Cerebellar nuclear complex (tissue), 1 donor: ENCODE results near the gene TMUB2.
"Not testable (repeated sequence)": the region's sequence is repeated elsewhere in the genome, so short reads cannot be mapped to it uniquely, and the experiment has no call there.

Source experiments
- DNase-seq, 2 experiments: peaks; one replicate each; lab custom pipeline; 2025; lab: John Stamatoyannopoulos, UW

Gene TMUB2

DNA sequence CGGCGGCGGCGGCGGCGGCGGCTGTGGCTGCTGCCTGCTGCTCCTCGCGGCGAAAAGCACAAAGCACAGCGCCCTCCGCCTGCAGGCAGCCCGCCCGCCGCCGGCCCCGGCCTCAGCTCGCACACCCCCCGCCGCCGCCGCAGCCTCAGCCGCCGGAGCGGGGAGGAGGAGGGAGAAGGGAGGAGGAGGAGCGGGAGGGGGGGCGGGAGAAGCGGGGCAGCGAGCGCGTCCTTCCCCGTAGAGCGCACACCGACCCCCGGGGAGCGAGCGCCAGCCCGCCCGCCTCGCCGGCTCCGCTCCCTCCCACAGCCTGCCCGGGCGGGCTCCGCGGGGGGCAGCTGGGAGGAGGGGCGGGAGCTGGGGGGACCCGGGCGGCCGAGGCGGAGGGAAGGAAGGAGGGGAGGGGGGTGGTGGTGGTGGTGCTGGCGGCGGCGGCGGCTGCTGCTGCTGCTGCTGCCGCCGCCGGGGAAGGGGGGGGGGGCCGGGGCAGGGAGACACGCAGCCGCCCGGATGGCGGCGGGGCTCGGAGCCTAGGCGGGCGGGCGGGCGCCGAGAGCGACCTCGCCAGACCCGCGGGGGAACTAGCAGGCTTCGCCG lies 32.9 kb downstream of the TMUB2 start, which contains the start of gene UBTF:
Gene UBTF, minus strand, starts transcription at position 60 of the 597 bp plus-strand sequence. CDS start 1,446 bp downstream, outside the sequence.
- no peak for DNase-seq

DNA sequence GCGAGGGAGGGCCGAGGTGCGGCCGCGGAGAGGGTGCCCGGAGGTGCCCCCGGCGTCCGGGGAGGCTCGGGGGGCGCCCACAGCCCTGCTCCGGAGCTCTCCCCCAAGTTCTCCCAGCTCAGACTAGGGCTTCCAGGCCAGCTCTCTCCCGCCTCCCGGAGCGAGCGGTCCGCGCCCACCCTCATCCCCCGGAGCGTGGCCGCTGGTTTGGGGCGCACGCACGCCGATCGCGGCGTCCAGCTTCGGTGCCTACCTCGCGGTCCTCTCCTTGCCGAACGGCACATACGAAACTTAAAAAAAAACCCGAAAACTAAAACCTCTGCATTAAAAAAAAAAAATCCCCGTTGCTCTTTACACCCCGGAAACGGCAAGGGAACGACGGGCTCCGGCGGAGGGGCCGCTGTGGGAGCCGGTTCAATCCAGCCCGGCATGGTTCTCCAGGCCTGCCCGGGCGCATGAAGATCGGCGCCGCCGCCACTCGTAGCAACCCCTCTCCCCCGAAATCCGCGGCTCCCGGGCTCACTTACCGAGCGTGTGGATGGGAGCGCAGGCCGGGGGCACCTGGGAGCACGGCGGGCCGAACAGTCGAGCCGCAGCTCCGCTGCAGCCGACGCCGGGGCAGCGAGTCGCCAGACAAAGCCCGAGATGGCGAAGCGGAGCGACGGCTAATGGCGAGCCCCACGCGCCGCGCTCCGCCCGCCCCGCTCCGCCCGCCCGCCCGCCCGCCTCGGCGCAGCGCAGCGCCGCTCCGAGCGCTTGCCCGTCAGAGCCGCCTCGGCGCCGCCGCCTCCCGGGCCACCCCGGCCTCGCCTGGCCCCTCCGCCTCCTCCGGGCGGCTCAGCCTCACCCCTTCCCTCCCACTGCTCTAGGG lies 33.7 kb downstream of the TMUB2 start:
- DNase-seq, result no peak

DNA sequence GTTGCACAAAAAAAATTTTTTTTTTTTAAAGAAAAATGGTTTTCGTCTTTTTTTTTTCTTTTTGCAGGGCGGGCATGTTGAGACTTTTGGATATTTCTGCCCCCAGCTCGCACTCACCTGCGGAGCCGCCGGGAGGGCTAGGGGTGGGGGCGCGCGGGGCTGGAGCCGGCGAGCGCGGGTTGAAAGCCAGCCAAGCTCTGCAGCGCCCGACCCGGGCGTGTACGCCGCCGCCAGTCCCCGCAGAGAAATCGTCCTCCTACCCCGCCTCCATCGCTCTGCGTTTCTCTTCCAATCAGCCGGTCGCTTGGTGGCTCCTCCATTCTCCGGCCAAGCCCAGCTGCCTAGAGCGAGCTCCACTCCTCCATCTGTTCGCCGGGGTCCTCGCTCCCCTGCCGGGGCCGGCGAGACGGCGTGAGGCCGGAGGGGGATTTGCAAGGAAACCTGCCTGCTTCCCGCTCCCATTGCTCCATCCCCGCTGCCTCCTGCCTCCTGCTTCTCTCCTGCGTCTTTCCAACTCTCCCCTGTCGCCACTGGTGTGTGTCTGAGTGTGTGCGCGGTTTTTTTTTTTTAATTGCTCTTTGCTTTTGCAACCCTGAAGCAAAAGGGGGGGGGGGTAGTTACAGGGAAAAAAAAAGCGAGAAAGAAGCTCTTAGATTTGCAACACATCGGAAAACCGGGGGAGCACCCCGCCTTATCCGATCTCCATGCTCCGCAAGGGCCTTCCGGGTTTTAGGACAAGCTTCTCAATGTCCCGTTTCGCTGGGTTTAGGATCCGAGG lies 34.5 kb downstream of the TMUB2 start:
- peak in 1 of 2 experiments; percentile 62 for DNase-seq

GRCh38 chr17:44221862-44222111 lies 35.0 kb downstream of the TMUB2 start:
- DNase-seq, result no peak

DNA sequence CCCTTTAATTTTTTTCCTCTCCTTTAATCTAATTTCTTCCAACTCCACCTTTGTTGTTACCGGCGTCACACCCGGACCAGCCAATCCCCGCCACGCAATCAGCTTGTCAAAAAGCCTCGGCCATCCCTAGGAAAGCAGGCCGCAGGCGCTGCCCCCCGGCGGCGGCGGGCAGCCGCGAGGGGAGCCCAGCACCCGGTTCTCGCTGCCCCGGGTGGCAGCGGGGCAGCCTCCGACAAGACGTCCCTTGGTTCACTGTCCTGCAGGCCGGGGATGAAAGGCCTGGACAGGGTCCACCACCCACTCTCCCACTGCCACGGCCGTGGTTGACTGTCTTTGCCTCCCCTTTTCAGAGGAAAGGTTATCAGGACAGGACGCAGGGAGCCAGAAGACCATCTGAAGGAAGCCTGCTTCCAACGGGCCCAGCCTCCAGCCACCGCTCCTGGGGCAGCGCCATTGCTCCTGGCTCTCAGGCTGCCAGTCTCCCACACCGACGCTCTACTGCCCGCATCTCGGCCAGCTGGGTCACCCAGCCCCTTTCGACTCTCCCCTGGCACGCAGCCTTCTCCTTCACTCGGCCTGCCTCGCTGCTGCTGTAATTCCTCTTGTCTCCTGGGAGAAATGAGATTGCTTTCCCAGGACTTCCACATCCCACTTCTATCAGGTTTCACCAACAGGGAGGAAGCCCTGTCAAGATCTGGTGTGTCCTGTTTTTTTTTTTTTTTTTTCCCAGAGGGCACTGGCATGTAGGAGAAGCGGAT lies 35.5 kb downstream of the TMUB2 start:
- DNase-seq, result peak in 1 of 2 experiments; percentile 80

GRCh38 chr17:44223541-44224071 lies 36.8 kb downstream of the TMUB2 start:
- DNase-seq, result peak in 1 of 2 experiments; percentile 24

DNA sequence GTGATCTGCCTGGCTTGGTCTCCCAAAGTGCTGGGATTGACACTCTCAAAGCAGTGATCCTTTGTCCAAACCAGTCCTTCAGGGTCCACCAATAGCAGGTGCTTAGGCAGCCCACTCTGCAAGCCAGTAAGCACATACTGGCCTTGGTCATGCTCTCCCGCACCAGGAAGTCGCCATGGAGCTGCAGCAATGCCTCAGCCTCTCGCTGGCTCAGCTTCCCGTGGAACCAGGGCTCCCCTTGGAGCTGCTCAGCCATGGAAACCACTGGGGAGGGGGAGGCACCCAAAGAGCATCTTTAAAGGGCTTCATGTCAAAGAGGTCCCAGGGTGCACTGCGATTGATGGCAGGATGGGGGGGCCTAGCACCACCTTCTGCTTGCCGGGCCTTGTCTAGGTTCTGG lies 42.3 kb downstream of the TMUB2 start:
- no peak for DNase-seq

DNA sequence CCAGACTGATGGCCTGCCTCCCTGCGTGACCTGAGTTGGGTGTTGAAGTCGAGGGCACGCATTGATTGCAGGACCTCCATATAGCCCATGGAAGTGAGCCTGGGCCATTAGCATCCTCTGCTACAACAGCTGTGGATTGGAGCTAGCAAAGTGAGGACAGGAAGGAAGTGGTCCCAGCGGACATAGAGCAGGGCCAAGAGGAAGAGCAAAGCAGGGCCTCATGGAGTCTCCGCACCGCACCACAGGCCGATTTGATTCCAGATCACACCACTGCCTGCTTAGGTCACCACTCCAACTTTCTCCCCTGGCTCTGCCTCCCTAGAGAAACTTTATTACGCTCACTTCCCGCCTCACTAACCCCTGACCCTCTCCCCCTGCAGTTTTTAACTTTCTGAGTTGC lies 43.4 kb downstream of the TMUB2 start:
- no peak for DNase-seq

- no peak for DNase-seq
Observed at GRCh38 chr17:44232061-44232460, 45.3 kb downstream of the TMUB2 start.

- DNase-seq, result no peak
Observed at GRCh38 chr17:44233582-44233981, 46.8 kb downstream of the TMUB2 start.

GRCh38 chr17:44235583-44235936 lies 48.8 kb downstream of the TMUB2 start:
- DNase-seq, result no peak

DNA sequence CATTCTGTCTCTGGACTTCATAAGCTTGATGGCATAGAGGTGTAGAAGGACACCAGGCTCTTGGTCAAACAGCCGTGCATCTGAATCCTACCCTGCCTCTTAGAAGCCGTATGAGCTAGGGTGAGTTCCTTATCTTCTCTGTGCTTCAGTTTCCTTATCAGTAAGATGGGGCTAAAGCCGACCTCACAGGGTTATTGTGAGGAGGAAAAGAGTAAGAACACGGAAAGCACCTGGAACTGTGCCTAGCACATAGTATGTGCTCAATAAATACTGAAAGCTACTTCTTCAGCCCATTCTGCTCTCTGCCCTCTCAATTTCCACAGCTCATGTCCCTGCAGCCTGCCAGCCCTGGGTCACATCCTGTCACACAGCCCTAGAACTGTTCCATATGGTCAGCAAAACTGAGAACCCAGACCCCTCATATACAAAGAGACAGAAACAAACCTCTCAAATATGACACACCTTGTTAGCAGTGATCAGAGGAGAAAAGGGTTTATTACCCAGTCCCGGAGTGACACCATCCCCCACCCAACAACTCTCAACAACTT lies 49.7 kb downstream of the TMUB2 start:
- DNase-seq, result no peak

- not testable (repeated sequence) for DNase-seq
Observed at GRCh38 chr17:44237886-44238285, 51.1 kb downstream of the TMUB2 start.

DNA sequence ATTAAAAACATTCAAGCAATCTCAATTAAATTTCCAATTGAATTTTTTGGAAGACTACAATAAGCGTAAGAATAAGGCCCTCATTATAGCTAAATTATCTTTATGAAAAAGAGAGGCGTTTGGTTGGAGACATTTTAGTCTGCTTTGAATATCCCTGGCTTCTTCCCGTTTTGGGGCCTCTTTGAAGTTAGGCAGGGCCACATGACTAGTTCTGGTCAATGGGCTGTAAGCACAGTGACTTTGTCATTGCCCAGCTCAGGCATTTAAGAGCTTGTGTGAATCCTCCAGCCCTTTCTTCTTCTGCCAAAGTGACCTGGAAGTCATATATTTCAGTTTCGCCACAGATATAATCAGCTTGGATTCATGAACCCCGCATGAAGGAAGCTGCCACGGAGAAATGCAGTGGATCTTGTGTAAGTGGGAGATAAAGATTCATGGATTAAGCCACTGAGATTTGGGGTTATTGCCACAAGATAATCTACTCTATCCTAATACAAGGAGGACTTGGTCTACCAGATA lies 54.4 kb downstream of the TMUB2 start:
- no peak for DNase-seq
